Measurements from ENCODE around the gene CDYL.
A peak's percentile ranks its signal among the peaks of the same experiment; 100 is the strongest.

Gene CDYL

GRCh38 chr6:4932228-4932903 is 156.2 kb downstream of the CDYL start:
- no peak for DNase-seq (ENCODE audit: low read depth in 2 of 2)

GRCh38 chr6:4935486-4935885 is 159.3 kb downstream of the CDYL start:
- no peak for DNase-seq (ENCODE audit: low read depth in 2 of 2)

GRCh38 chr6:4935975-4936680 is 159.9 kb downstream of the CDYL start:
- DNase-seq (ENCODE audit: low read depth in 2 of 2): no peak

- no peak for DNase-seq (ENCODE audit: low read depth in 2 of 2)
These were observed 160.5 kb downstream of the CDYL start for GRCh38 chr6:4936681-4937041.

- DNase-seq (ENCODE audit: low read depth in 2 of 2): no peak
These were observed 161.2 kb downstream of the CDYL start for GRCh38 chr6:4937414-4937813.

GRCh38 chr6:4939241-4939640 is 163.0 kb downstream of the CDYL start:
- no peak for DNase-seq (ENCODE audit: low read depth in 2 of 2)

DNA sequence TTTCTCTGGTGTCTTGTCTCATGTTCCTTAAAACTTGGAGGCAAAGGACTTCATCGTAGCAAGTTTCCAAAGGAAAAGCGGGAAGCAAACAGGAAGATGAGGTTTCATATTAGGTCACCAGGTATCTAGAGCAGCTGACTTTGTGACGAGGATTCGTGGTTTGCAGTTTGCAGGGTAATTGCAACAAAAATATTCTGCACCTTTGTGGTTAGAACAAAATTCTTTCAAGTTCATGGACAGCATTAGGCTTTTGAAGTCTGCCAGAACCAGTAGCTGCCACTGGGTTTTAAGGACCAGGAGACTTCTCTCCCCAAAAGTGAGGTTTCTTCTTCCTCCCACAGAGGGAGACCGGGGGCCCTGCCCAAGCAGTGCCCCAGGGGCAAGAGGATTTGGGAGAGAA is 164.2 kb downstream of the CDYL start:
- no peak for DNase-seq (ENCODE audit: low read depth in 2 of 2)

DNA sequence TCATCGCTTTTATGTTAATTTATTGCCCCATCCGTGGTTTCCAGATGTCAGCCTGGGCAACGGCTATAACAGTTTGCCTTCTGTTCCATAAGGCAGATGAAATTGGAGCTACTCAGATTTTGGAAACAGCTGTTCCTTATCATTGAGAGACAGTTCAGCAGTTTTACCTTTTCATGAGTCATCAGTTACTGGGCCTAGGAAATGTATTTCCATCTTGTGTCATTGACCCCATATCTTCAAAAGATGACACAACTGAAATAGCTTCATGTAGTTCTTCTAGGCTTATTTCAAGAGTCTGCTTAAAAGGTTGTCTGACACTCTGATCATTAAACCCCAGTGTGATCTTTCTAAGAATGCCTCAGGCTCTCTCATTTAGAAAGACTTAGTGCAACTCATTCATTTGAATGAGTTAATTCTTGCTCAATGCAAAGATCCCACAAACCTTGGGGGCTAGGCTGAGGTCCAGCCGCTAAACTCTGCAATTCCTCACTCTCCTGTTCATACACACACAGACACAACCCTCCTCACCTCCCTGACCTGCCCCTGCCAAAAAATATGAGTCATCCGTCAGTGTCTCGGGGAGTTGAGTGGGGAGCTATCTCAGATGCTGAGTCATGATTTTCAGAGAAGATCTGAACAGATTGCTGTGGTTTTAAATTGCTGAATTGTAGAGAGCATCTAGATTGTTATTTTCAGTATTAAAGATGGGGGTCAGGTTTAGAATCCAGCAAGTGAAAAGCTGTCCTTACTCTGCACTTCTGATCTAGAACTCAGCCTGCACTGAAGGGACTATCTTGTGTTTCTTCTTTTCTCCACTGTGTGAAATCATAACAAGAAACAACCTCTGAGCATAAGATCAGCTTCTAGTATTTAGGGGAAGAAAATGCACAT is 165.8 kb downstream of the CDYL start:
- DNase-seq (ENCODE audit: low read depth in 2 of 2): peak; percentile 7 to 27

GRCh38 chr6:4942673-4943009 is 166.4 kb downstream of the CDYL start:
- DNase-seq (ENCODE audit: low read depth in 2 of 2): no peak

GRCh38 chr6:4943716-4944115 is 167.5 kb downstream of the CDYL start:
- DNase-seq (ENCODE audit: low read depth in 2 of 2): no peak

DNA sequence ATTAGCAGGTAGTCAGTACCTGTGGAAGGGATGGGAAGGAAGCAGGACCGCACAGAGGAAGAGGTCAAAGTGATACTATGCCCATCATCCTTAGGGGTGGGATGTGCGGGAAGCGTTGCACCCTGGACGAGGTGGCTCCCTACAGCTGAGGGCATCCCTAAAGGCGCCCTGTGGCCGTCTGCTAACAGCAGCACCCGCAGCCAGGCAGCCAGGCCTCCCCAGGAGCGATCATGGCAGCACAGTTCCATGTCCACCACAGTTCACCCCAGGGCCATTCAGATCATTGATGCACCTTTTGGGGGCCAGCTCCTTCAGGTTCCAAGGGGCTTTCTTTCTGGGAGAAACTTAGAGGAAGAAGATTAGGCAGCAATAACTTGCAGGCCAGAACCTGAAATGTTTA is 168.1 kb downstream of the CDYL start:
- DNase-seq (ENCODE audit: low read depth in 2 of 2): no peak

- DNase-seq (ENCODE audit: low read depth in 2 of 2): no peak
These were observed 170.3 kb downstream of the CDYL start for GRCh38 chr6:4946521-4946920.

DNA sequence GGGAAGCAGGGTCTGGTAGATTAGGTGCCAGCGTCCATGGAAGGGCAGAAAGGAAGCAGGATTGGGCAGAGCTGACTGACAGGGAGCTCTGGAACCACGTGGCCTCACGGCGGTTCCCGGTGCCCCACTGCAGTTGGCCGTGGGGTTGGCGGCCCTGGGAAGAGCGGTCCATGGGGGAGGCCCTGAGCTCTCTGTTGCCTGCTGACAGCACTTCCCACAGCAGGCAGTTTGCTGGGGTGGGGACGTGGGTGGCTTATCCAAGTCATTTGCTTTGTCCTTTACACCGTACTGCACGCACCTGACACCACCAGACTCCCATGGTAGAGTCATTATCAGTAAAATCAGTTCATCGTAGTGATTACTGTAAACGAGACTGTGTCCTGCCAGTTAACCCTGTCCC is 171.5 kb downstream of the CDYL start:
- no peak for DNase-seq (ENCODE audit: low read depth in 2 of 2)

GRCh38 chr6:4948781-4949450 is 172.7 kb downstream of the CDYL start:
- no peak for DNase-seq (ENCODE audit: low read depth in 2 of 2)

GRCh38 chr6:4950076-4950475 is 173.9 kb downstream of the CDYL start:
- no peak for DNase-seq (ENCODE audit: low read depth in 2 of 2)

DNA sequence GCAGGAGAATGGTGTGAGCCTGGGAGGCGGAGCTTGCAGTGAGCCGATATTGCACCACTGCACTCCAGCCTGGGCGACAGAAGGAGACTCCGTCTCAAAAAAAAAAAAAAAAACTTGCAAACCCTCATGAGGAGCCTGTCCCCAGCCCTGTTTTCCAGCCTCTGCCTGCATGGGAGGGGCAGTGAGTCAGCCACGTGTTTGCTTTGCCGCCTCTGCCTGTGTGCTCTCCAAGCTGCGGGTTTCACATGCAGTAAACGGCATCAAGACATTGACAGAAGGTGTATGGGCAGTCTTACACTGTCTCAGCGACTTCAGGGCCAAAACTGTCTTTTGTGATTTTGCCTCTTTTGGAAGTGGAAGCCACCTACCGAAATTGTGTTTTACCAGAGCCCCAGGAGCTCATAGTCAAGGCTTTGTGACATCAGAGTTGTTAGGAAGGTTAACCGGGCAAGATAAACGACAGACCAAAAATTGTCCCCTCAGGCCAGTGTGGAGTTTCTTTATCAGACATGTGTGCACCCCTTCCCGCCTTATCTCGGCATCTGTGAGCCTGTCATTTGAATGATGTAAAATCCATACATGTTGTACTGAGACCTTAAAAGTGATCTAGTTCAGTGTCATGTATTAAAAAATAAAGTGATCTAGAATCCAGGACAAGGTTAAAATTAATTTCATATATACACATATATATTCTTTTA is 174.8 kb downstream of the CDYL start:
- no peak for DNase-seq (ENCODE audit: low read depth in 2 of 2)

GRCh38 chr6:4953440-4953839 is 177.2 kb downstream of the CDYL start:
- DNase-seq (ENCODE audit: low read depth in 2 of 2): no peak

DNA sequence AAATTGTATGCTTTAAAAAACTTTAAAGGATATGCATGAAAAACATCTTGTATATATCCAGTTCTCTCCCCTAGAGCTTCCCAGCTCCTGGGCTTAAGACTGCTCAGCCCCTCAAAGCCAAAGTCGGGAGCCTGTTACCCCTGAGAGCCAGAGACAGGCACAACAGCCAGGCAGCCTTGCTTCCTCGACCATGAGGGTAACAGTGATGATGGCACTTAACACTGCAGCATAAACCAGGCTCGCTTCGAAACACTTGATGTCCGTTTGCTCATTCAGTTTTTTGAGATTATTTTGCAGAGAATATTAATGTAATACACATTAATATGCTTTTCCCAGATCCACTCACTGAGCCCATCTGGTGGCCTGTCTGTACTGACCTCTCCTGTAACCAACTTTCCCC is 180.4 kb downstream of the CDYL start:
- no peak for DNase-seq (ENCODE audit: low read depth in 2 of 2)

GRCh38 chr6:4957521-4958231 is 181.5 kb downstream of the CDYL start:
- DNase-seq (ENCODE audit: low read depth in 2 of 2): no peak

DNA sequence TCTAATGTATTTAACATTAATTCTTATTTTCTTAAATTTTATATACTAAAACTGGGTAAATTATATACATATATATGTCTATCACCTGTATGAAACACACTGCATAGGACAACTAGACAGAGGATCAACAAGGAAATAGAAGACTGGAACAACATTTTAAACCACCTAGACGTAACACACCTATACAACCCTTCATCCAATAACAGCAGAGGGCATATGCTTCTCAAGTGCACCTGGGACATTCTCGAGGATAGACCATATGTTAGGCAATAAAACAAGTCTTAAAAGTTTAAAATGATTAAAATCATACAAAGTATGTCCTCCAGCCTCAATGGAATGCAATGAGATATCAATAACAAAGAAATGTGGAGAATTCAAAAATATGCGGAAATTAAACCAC is 182.4 kb downstream of the CDYL start:
- DNase-seq (ENCODE audit: low read depth in 2 of 2): no peak

All from activated CD4-positive, alpha-beta T cell treated with anti-CD3 and anti-CD28 coated beads for 24 hours (primary cell).